Endodermal cell (in vitro differentiated cells): Measurements from ENCODE around the gene RIN3. TPM values are rescaled to one million over a fixed set of nuclear protein-coding genes. Genes with fewer than 3 reads are reported as not detected.

Source experiments
- DNase-seq: peaks from one replicate; pipeline ENCODE4 v3.0.0-alpha.2; 2017
- H3K27ac ChIP-seq: 2 replicates; pipeline ENCODE4 v1.5.1; 2013; ENCODE audit warnings: mild to moderate bottlenecking, low read depth, low read length, moderate library complexity
- H3K27me3 ChIP-seq: 2 replicates; pipeline ENCODE4 v1.6.1; 2013; ENCODE audit warnings: mild to moderate bottlenecking, low read length, moderate library complexity; ENCODE audit not compliant: insufficient read depth, control insufficient read depth, poor library complexity, severe bottlenecking
- H3K36me3 ChIP-seq: 2 replicates; pipeline ENCODE4 v1.7.0; 2013; ENCODE audit warnings: mild to moderate bottlenecking, low read length, moderate library complexity; ENCODE audit not compliant: control insufficient read depth, insufficient read depth
- H3K4me1 ChIP-seq: one replicate; pipeline ENCODE4 v1.7.0; 2013; ENCODE audit warnings: low read length; ENCODE audit not compliant: control insufficient read depth, insufficient read depth
- H3K4me3 ChIP-seq: 2 replicates; pipeline ENCODE4 v1.5.1; 2013; ENCODE audit warnings: mild to moderate bottlenecking, low read length, moderate library complexity
- H3K9ac ChIP-seq: 2 replicates; pipeline ENCODE4 v1.6.1; 2013; ENCODE audit warnings: mild to moderate bottlenecking, low read length, moderate library complexity; ENCODE audit not compliant: poor library complexity, severe bottlenecking; ENCODE audit errors: extremely low read depth
- H3K9me3 ChIP-seq: 2 replicates; pipeline ENCODE4 v1.6.1; 2013; ENCODE audit warnings: mild to moderate bottlenecking, low read length, moderate library complexity; ENCODE audit not compliant: control insufficient read depth
- H3K27ac Mint-ChIP-seq: 2 replicates; pipeline ENCODE4 v1.8.0; 2020; ENCODE audit warnings: mixed read lengths
- H3K27me3 Mint-ChIP-seq: 2 replicates; pipeline ENCODE4 v1.8.0; 2021; ENCODE audit warnings: mild to moderate bottlenecking, mixed read lengths; ENCODE audit not compliant: insufficient read depth
- H3K36me3 Mint-ChIP-seq: 2 replicates; pipeline ENCODE4 v1.8.0; 2020; ENCODE audit warnings: low read depth, mixed read lengths
- H3K4me1 Mint-ChIP-seq: 2 replicates; pipeline ENCODE4 v1.8.0; 2020; ENCODE audit warnings: mixed read lengths
- H3K4me3 Mint-ChIP-seq: 2 replicates; pipeline ENCODE4 v1.8.0; 2020; ENCODE audit warnings: mild to moderate bottlenecking, moderate library complexity, mixed read lengths
- H3K9me3 Mint-ChIP-seq: 2 replicates; pipeline ENCODE4 v1.8.0; 2020; ENCODE audit warnings: mild to moderate bottlenecking, mixed read lengths
- CTCF ChIP-seq: fragments of 200-600 bp; sonication (generic); conservative IDR thresholded peaks from 2 replicates; pipeline ENCODE4 v1.5.0; 2021; ENCODE audit warnings: antibody characterized with exemption, mild to moderate bottlenecking
- WGBS, 2 experiments: methylation state at CpG; one replicate each; pipeline versions ENCODE4 v1.1.5 to v1.1.7; 2013; ENCODE audit warnings: missing lambda C conversion rate in 2 of 2, mixed read lengths in 1 of 2; ENCODE audit not compliant: insufficient coverage in 1 of 2, insufficient read length in 1 of 2; 5-methylcytosine and 5-hydroxymethylcytosine counted together
- total RNA-seq, 2 donors: library from RNA; stranded (reverse); fragmentation: NEBNext Ultra II Directional in 1 of 2; extraction: Animal tissue kit (Norgen Biotek cat#: 25700) in 1 of 2; gene quantifications; 2 replicates in 1 of 2; 3 replicates in 1 of 2; pipeline ENCODE4 v1.2.1, GENCODE V29; 2021

The RIN3 gene
- total RNA-seq, 2 donors from 2014 or later: 5.2 to 6.0 TPM

GRCh38 chr14:92675421-92675820, 161.8 kb downstream of the RIN3 start:
- Histone ChIP-seq H3K36me3 (no peaks in the 10 kb centered on the region), H3K9ac (no peak overlapping the region), H3K4me3 (no peak overlapping the region), H3K27ac (no peak overlapping the region), H3K9me3 (no peaks in the 10 kb centered on the region), H3K4me1 (no peaks in the 10 kb centered on the region), H3K27me3 (no peaks in the 10 kb centered on the region)
- Mint-ChIP-seq H3K27ac (no peak overlapping the region), H3K36me3 (no peaks in the 10 kb centered on the region), H3K4me1 (no peaks in the 10 kb centered on the region), H3K27me3 (no peaks in the 10 kb centered on the region), H3K9me3 (no peaks in the 10 kb centered on the region), H3K4me3 (no peak overlapping the region)
- no peak for DNase-seq
- TF ChIP-seq CTCF: no peak
- 93 to 100% methylated on average over 3 to 6 of the region's 6 CpGs for WGBS, 2 experiments

- H3K36me3 Mint-ChIP-seq: peaks cover under 1% of the 10 kb centered on the region
- 87 to 95% methylated on average over 7 to 9 of the region's 9 CpGs for WGBS, 2 experiments
- Histone ChIP-seq H3K36me3 (no peaks in the 10 kb centered on the region), H3K4me1 (no peaks in the 10 kb centered on the region), H3K9ac (no peak overlapping the region), H3K27ac (no peak overlapping the region), H3K4me3 (no peak overlapping the region), H3K27me3 (no peaks in the 10 kb centered on the region), H3K9me3 (no peaks in the 10 kb centered on the region)
- H3K9me3 Mint-ChIP-seq: no peaks in the 10 kb centered on the region
- no peak overlapping the region for H3K4me3 Mint-ChIP-seq
- no peak for DNase-seq
- no peaks in the 10 kb centered on the region for H3K4me1 Mint-ChIP-seq
- H3K27ac Mint-ChIP-seq: no peak overlapping the region
- no peaks in the 10 kb centered on the region for H3K27me3 Mint-ChIP-seq
- no peak for TF ChIP-seq CTCF
Observed at GRCh38 chr14:92675976-92676375, 162.4 kb downstream of the RIN3 start.

- 93 to 95% methylated on average over 5 to 8 of the region's 8 CpGs for WGBS, 2 experiments
- no peak overlapping the region for H3K9ac ChIP-seq
- H3K27ac ChIP-seq: no peak overlapping the region
- Mint-ChIP-seq H3K27me3 (no peaks in the 10 kb centered on the region), H3K9me3 (no peaks in the 10 kb centered on the region), H3K27ac (no peak overlapping the region), H3K4me1 (no peaks in the 10 kb centered on the region), H3K36me3 (peaks cover 3% of the 10 kb centered on the region), H3K4me3 (no peak overlapping the region)
- H3K4me1 ChIP-seq: no peaks in the 10 kb centered on the region
- no peaks in the 10 kb centered on the region for H3K36me3 ChIP-seq
- no peaks in the 10 kb centered on the region for H3K9me3 ChIP-seq
- H3K27me3 ChIP-seq: no peaks in the 10 kb centered on the region
- no peak for DNase-seq
- TF ChIP-seq CTCF: no peak
- no peak overlapping the region for H3K4me3 ChIP-seq
Observed at GRCh38 chr14:92676403-92677086, 163.0 kb downstream of the RIN3 start.
